ENCODE data around the gene HIVEP2.

Gene HIVEP2

DNA sequence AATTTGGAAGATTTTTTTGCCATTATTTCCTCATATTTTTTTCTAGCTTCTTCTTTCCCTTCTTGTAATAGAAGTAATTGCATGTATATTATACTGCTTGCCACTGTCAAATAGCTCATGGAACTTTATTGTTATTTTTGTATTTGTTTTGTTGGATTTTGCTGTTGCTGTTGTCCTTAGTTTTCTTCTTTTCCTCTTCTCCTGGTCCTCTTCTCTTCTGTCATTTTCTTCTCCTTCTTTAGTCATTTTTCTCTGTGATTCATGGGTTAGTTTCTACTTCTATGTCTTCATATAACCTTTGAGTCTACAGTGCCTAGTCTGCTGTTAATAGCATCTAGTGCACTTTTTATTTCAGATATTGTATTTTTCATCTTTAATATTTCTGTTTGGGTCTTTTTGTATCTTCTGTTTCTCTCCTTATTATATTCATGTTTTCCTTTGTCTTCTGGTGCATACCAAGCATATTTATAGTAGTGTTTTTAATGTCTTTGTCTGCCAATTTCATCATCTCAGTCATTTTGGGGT lies 226.2 kb downstream of the HIVEP2 start:
- no peak for DNase-seq
- TF ChIP-seq GATA1 (IDR thresholded peaks at IDR 0.05; ENCODE audit: low read depth, low read length) (no peak), POLR2A (IDR thresholded peaks at IDR 0.05; ENCODE audit: low read length) (no peak)

GRCh38 chr6:142716097-142716496 lies 228.9 kb downstream of the HIVEP2 start:
- TF ChIP-seq GATA1 (IDR thresholded peaks at IDR 0.05; ENCODE audit: low read depth, low read length), result no peak
- no peak for TF ChIP-seq POLR2A (IDR thresholded peaks at IDR 0.05; ENCODE audit: low read length)
- no peak for DNase-seq

- no peak for TF ChIP-seq POLR2A (IDR thresholded peaks at IDR 0.05; ENCODE audit: low read length)
- no peak for TF ChIP-seq GATA1 (IDR thresholded peaks at IDR 0.05; ENCODE audit: low read depth, low read length)
- no peak for DNase-seq
Observed at GRCh38 chr6:142714951-142715785, 229.8 kb downstream of the HIVEP2 start.

DNA sequence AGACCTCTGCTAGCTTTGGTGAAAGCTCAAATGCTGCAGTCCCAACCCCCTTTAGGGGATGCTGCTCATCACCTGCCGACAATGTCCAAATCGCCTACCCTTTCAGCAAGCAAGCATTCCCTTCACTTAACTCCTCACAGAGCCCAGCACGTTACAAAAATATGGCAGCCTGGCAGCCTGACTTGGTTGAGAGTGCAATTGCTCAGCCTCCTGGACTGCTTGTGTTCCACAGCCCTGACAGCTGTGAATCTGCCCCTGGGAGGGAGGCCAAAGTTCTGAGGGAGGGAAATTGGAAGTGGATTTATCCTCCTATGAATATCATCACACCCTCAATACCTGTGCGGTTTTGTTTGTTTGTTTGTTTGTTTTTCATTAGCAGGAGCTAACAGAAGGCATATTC lies 231.0 kb downstream of the HIVEP2 start:
- DNase-seq, result no peak
- TF ChIP-seq GATA1 (IDR thresholded peaks at IDR 0.05; ENCODE audit: low read depth, low read length), result no peak
- no peak for TF ChIP-seq POLR2A (IDR thresholded peaks at IDR 0.05; ENCODE audit: low read length)

DNA sequence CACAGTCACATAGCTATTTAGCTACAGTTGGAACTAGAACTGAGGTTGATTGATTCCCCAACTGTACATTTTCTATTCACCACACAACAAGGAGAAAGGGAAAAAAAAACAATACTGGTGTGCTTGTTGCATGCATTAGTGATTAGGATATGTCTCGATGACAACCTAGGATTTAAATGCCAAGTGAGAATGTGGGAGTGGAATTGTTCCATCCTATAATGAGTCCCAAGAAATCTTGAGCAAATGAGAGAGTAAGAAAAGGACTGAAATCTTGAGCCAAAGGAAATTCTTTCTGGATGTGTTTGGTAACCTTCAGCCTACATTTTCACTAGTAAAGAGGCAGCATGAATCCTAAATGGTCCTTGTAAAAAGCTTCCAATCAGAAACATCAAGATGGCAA lies 232.7 kb downstream of the HIVEP2 start:
- no peak for DNase-seq
- TF ChIP-seq GATA1 (IDR thresholded peaks at IDR 0.05; ENCODE audit: low read depth, low read length) (no peak), POLR2A (IDR thresholded peaks at IDR 0.05; ENCODE audit: low read length) (no peak)

- no peak for TF ChIP-seq POLR2A (IDR thresholded peaks at IDR 0.05; ENCODE audit: low read length)
- TF ChIP-seq GATA1 (IDR thresholded peaks at IDR 0.05; ENCODE audit: low read depth, low read length), result no peak
- DNase-seq, result no peak
Observed at GRCh38 chr6:142708651-142709050, 236.3 kb downstream of the HIVEP2 start.

DNA sequence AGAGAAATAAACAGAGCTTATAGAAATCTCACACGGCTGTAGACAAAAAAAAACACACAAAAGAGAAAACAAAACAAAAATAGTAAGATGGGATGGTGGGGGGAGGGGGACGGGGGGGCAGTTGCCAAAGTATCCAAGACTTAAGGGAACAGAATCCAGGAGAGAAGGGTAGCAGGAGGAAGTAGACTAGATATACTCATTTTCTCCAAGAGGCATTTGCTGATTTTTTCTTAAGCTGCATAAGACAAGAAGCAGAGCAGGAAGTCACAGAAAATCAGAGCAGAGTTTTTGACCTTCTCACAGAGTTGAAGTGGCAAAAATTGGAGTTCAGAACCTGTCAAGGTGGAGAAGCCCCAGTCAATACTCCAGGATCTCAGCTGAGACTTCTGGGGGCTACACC lies 237.7 kb downstream of the HIVEP2 start:
- no peak for TF ChIP-seq POLR2A (IDR thresholded peaks at IDR 0.05; ENCODE audit: low read length)
- no peak for TF ChIP-seq GATA1 (IDR thresholded peaks at IDR 0.05; ENCODE audit: low read depth, low read length)
- DNase-seq, result no peak

GRCh38 chr6:142706210-142706609 lies 238.8 kb downstream of the HIVEP2 start:
- no peak for DNase-seq
- TF ChIP-seq POLR2A (IDR thresholded peaks at IDR 0.05; ENCODE audit: low read length) (no peak), GATA1 (IDR thresholded peaks at IDR 0.05; ENCODE audit: low read depth, low read length) (no peak)

DNA sequence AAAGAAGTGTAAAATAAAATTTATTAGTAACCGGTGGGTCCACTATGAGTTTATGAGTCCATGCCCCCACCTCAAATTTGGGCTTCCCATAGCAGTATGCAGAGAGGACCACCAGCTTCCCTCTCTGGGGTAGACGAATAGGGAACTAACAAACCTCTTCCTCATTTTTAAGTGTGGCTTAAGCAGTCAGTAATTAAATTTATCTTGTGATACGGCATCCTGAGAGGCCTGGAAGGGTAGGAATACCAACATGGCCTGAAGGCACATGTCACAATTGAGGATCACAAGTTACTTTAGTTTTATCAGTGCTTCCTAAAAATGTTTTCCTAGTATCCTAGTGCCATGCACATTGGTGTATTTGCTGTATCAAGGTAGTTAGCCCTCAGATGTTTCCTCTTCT lies 239.9 kb downstream of the HIVEP2 start:
- DNase-seq, result no peak
- TF ChIP-seq GATA1 (IDR thresholded peaks at IDR 0.05; ENCODE audit: low read depth, low read length) (no peak), POLR2A (IDR thresholded peaks at IDR 0.05; ENCODE audit: low read length) (no peak)

- DNase-seq, result no peak
- TF ChIP-seq GATA1 (IDR thresholded peaks at IDR 0.05; ENCODE audit: low read depth, low read length), result no peak
- TF ChIP-seq POLR2A (IDR thresholded peaks at IDR 0.05; ENCODE audit: low read length), result no peak
Observed at GRCh38 chr6:142702501-142703460, 242.2 kb downstream of the HIVEP2 start.

Measured in erythroblast (primary cell).